Chondrocyte (in vitro differentiated cells): ENCODE data around the gene ELMO1. TPM values are rescaled to one million over a fixed set of nuclear protein-coding genes. Genes with fewer than 3 reads are reported as not detected.

ENCODE experiments used
- DNase-seq: peaks from one replicate; pipeline ENCODE4 v3.0.0; 2021; ENCODE audit warnings: mixed read lengths, low spot score
- H3K27ac Mint-ChIP-seq: one replicate; pipeline ENCODE4 v1.8.0; 2021; ENCODE audit warnings: mild to moderate bottlenecking, moderate library complexity, mixed read lengths; ENCODE audit not compliant: unreplicated experiment
- H3K27me3 Mint-ChIP-seq: 2 replicates; pipeline ENCODE4 v1.8.0; 2021; ENCODE audit warnings: low read depth, mixed read lengths
- H3K36me3 Mint-ChIP-seq: 2 replicates; pipeline ENCODE4 v1.8.0; 2021; ENCODE audit warnings: low read depth, mixed read lengths
- H3K4me1 Mint-ChIP-seq: 2 replicates; pipeline ENCODE4 v1.8.0; 2021; ENCODE audit warnings: low read depth, mild to moderate bottlenecking, mixed read lengths
- H3K4me3 Mint-ChIP-seq: one replicate; pipeline ENCODE4 v1.8.0; 2021; ENCODE audit warnings: mild to moderate bottlenecking, moderate library complexity, mixed read lengths; ENCODE audit not compliant: unreplicated experiment
- H3K9me3 Mint-ChIP-seq: 2 replicates; pipeline ENCODE4 v1.8.0; 2021; ENCODE audit warnings: low read depth, mixed read lengths
- CTCF ChIP-seq: fragments of 200-600 bp; sonication (generic); IDR thresholded peaks from 2 replicates; pipeline ENCODE4 v1.5.0; 2021; ENCODE audit warnings: antibody characterized with exemption, mild to moderate bottlenecking, moderate library complexity
- total RNA-seq: library from RNA; stranded (reverse); gene quantifications from 3 replicates; pipeline ENCODE4 v1.2.1, GENCODE V29; 2021

ELMO1 gene
- total RNA-seq, 1 donor from 2014 or later, result 0.42 TPM

- no peak for TF ChIP-seq CTCF
- H3K27ac Mint-ChIP-seq, result no peak overlapping the region
These were observed 550.5 kb downstream of the ELMO1 start for GRCh38 chr7:36898186-36898585.

DNA sequence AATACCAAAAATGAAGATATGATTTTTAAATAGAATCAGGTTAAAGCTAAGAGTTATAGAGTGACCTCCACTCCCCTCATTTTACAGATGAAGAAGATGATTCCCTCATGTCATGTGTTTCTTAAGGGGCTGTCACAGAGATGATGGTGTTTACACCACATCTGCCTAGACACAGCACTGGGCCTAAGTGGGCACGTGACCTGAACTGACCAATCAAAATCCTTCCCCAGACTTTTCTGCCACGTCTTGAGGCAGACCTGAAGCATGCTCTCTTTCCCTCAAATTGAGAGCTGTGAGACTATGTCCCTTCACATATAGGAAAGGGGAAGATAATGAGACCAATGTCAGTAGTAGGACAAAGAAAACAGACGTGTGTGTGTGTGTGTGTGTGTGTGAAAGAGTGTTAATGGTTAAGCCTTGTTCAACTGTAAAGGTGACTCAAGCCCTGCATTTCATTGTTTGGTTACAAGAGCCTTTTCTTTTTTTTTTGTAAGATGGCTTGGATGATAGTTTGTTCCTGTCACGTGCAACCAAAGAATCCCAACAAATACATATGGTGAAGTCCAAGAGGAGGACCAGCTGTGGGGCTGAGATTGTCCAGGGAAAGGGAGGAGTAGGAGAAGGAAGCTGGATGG, 551.6 kb downstream of the ELMO1 start:
- Mint-ChIP-seq H3K27ac (no peak overlapping the region), H3K27me3 (no peaks in the 10 kb centered on the region), H3K4me1 (no peaks in the 10 kb centered on the region), H3K36me3 (no peaks in the 10 kb centered on the region), H3K9me3 (no peaks in the 10 kb centered on the region), H3K4me3 (no peak overlapping the region)
- DNase-seq, result no peak
- no peak for TF ChIP-seq CTCF

More at GRCh38 chr7:36898186-36898585, 550.5 kb downstream of the ELMO1 start:
- Mint-ChIP-seq H3K4me1 (no peaks in the 10 kb centered on the region), H3K9me3 (no peaks in the 10 kb centered on the region), H3K27me3 (no peaks in the 10 kb centered on the region), H3K4me3 (no peak overlapping the region), H3K36me3 (no peaks in the 10 kb centered on the region)
- DNase-seq, result no peak

DNA sequence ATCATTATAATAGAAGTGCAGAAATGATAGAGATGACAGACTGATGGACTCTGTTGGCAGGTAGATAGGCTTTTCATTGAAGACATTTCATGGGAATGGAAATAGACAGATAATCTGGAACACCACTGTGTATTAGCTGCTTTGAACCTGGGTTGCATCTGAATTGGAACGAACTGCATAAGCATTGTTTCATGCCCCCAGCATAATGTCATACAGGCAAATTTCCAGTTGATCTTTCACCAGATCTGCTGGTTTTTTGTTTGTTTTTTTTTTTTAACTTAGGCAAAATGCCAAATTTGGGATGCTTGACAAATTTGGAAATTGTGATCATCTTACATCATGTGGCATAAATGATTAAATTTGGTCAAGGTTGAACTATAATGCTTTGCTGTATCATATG, 552.2 kb downstream of the ELMO1 start:
- H3K4me1 Mint-ChIP-seq, result no peaks in the 10 kb centered on the region
- no peaks in the 10 kb centered on the region for H3K36me3 Mint-ChIP-seq
- H3K9me3 Mint-ChIP-seq, result no peaks in the 10 kb centered on the region
- no peak for TF ChIP-seq CTCF
- DNase-seq, result no peak
- no peak overlapping the region for H3K27ac Mint-ChIP-seq
- no peak overlapping the region for H3K4me3 Mint-ChIP-seq
- no peaks in the 10 kb centered on the region for H3K27me3 Mint-ChIP-seq

GRCh38 chr7:36895192-36895591, 553.5 kb downstream of the ELMO1 start:
- no peak overlapping the region for H3K4me3 Mint-ChIP-seq
- H3K9me3 Mint-ChIP-seq, result no peaks in the 10 kb centered on the region
- no peak for TF ChIP-seq CTCF
- H3K27me3 Mint-ChIP-seq, result peaks cover 2% of the 10 kb centered on the region
- H3K4me1 Mint-ChIP-seq, result no peaks in the 10 kb centered on the region
- no peaks in the 10 kb centered on the region for H3K36me3 Mint-ChIP-seq
- no peak for DNase-seq
- H3K27ac Mint-ChIP-seq, result no peak overlapping the region

DNA sequence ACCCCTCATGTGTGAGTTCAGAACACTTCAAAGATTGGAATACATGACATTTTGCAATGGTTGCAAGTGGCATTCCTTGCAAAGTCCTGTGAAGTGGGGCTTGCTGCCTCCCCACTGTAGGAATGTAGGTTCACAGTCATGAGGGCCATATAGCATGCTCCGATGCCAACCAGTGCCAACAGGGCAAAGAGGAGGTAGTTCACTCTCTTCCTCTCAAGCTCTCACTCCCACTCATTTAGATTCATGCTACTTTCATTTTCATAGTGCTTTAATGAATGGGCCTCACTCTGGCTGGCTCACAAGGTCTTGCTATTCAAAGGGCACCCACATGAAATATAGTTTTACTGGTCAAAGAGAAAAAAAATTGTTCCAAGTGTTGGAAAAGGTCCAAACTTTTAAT, 554.5 kb downstream of the ELMO1 start:
- no peaks in the 10 kb centered on the region for H3K36me3 Mint-ChIP-seq
- peaks cover 2% of the 10 kb centered on the region for H3K27me3 Mint-ChIP-seq
- H3K4me3 Mint-ChIP-seq, result no peak overlapping the region
- H3K9me3 Mint-ChIP-seq, result no peaks in the 10 kb centered on the region
- no peak overlapping the region for H3K27ac Mint-ChIP-seq
- DNase-seq, result no peak
- no peak for TF ChIP-seq CTCF
- no peaks in the 10 kb centered on the region for H3K4me1 Mint-ChIP-seq
